Hepatocyte (in vitro differentiated cells): ENCODE data around the gene MTA1. TPM values are rescaled to one million over a fixed set of nuclear protein-coding genes. Genes with fewer than 3 reads are reported as not detected.

ENCODE experiments used
- DNase-seq: peaks from one replicate; pipeline ENCODE4 v3.0.0-alpha.2; 2016; ENCODE audit warnings: low spot score
- H2AFZ ChIP-seq: fragments of 200-600 bp; sonication (generic); 2 replicates; pipeline ENCODE4 v1.6.0; 2016; ENCODE audit warnings: antibody characterized with exemption, mild to moderate bottlenecking
- H3K27ac ChIP-seq: fragments of 200-600 bp; sonication (generic); 2 replicates; pipeline ENCODE4 v1.5.1; 2016; ENCODE audit warnings: mild to moderate bottlenecking
- H3K27me3 ChIP-seq: fragments of 200-600 bp; sonication (generic); 2 replicates; pipeline ENCODE4 v1.6.1; 2016
- H3K36me3 ChIP-seq: fragments of 200-600 bp; sonication (generic); replicated peaks from 2 replicates; pipeline ENCODE4 v1.5.1; 2016; ENCODE audit warnings: low read depth; ENCODE audit not compliant: insufficient read depth
- H3K4me1 ChIP-seq: fragments of 200-600 bp; sonication (generic); 2 replicates; pipeline ENCODE4 v1.5.1; 2016; ENCODE audit warnings: mild to moderate bottlenecking, moderate library complexity; ENCODE audit not compliant: insufficient read depth
- H3K4me2 ChIP-seq: fragments of 200-600 bp; sonication (generic); 2 replicates; pipeline ENCODE4 v1.6.0; 2016
- H3K4me3 ChIP-seq: fragments of 200-600 bp; sonication (generic); 2 replicates; pipeline ENCODE4 v1.5.1; 2016; ENCODE audit warnings: mild to moderate bottlenecking
- H3K79me2 ChIP-seq: fragments of 200-600 bp; sonication (generic); 2 replicates; pipeline ENCODE4 v1.6.0; 2017; ENCODE audit warnings: mild to moderate bottlenecking
- H3K9me2 ChIP-seq: fragments of 200-600 bp; sonication (generic); replicated peaks from 2 replicates; pipeline ENCODE4 v1.6.0; 2017; ENCODE audit warnings: mild to moderate bottlenecking; ENCODE audit not compliant: insufficient read depth
- H3K9me3 ChIP-seq: fragments of 200-600 bp; sonication (generic); 2 replicates; pipeline ENCODE4 v1.5.1; 2016; ENCODE audit warnings: low read depth, mild to moderate bottlenecking
- H4K20me1 ChIP-seq: fragments of 200-600 bp; sonication (generic); 2 replicates; pipeline ENCODE4 v1.6.0; 2016; ENCODE audit warnings: mild to moderate bottlenecking; ENCODE audit not compliant: insufficient read depth, poor library complexity, severe bottlenecking
- CTCF ChIP-seq: fragments of 200-600 bp; sonication (generic); IDR thresholded peaks from 2 replicates; pipeline ENCODE4 v1.5.1; 2016; ENCODE audit warnings: antibody characterized with exemption, mild to moderate bottlenecking; ENCODE audit not compliant: poor library complexity
- EZH2 ChIP-seq: fragments of 200-600 bp; sonication (generic); IDR thresholded peaks from 2 replicates; pipeline ENCODE4 v1.6.1; 2016; ENCODE audit warnings: antibody characterized with exemption, mild to moderate bottlenecking, borderline replicate concordance
- EZH2phosphoT487 ChIP-seq: fragments of 200-600 bp; sonication (generic); IDR thresholded peaks from one replicate; pipeline ENCODE4 v1.6.1; 2018; ENCODE audit warnings: antibody characterized with exemption, mild to moderate bottlenecking, low read depth, moderate library complexity; ENCODE audit not compliant: unreplicated experiment, severe bottlenecking
- WGBS: methylation state at CpG from one replicate; pipeline ENCODE4 v1.1.6; 2016; ENCODE audit warnings: low lambda C conversion rate; ENCODE audit errors: missing lambda C conversion rate; 5-methylcytosine and 5-hydroxymethylcytosine counted together
- polyA plus RNA-seq: library from polyadenylated mRNA; unstranded; fragments of >200 nt; fragmentation: Nextera tagmentation; extraction: Ambion mirVana; gene quantifications from 2 replicates; pipeline ENCODE4 v1.2.1, GENCODE V29; 2016
- total RNA-seq: library from RNA; depleted of rRNA; stranded (reverse); fragments of >200 nt; gene quantifications from 2 replicates; pipeline ENCODE4 v1.2.3, GENCODE V29; 2014

MTA1 gene
- total and polyA plus RNA-seq, 2 experiments from 2014 or later = 48.1 to 52.7 TPM

- Histone ChIP-seq H3K9me3 (no peaks in the 10 kb centered on the region), H3K27me3 (no peaks in the 10 kb centered on the region), H3K36me3 (no peaks in the 10 kb centered on the region), H4K20me1 (no peaks in the 10 kb centered on the region), H3K9me2 (no peaks in the 10 kb centered on the region), H3K79me2 (no peaks in the 10 kb centered on the region), H3K27ac (no peak overlapping the region), H3K4me2 (no peak overlapping the region), H3K4me3 (no peak overlapping the region), H2AFZ (no peak overlapping the region), H3K4me1 (no peaks in the 10 kb centered on the region)
- 94% methylated on average over 25 of the region's 25 CpGs for WGBS
- DNase-seq = no peak
- TF ChIP-seq CTCF = no peak
These were observed 31.3 kb upstream of the MTA1 start for GRCh38 chr14:105388110-105388951.

- H3K27me3 ChIP-seq = no peaks in the 10 kb centered on the region
- no peaks in the 10 kb centered on the region for H4K20me1 ChIP-seq
- no peak for DNase-seq
- H3K36me3 ChIP-seq = no peaks in the 10 kb centered on the region
- H3K4me3 ChIP-seq = no peak overlapping the region
- H3K79me2 ChIP-seq = no peaks in the 10 kb centered on the region
- 96% methylated on average over 12 of the region's 16 CpGs for WGBS
- no peak overlapping the region for H3K4me2 ChIP-seq
- H3K9me2 ChIP-seq = no peaks in the 10 kb centered on the region
- no peak overlapping the region for H2AFZ ChIP-seq
- no peaks in the 10 kb centered on the region for H3K9me3 ChIP-seq
- H3K4me1 ChIP-seq = no peaks in the 10 kb centered on the region
- no peak overlapping the region for H3K27ac ChIP-seq
- TF ChIP-seq EZH2 (no peak), CTCF (no peak), EZH2phosphoT487 (no peak)
These were observed 30.7 kb upstream of the MTA1 start for GRCh38 chr14:105388976-105389375.

- no peaks in the 10 kb centered on the region for H3K9me2 ChIP-seq
- no peak overlapping the region for H3K27ac ChIP-seq
- H3K9me3 ChIP-seq = no peaks in the 10 kb centered on the region
- no peak overlapping the region for H2AFZ ChIP-seq
- no peak for DNase-seq
- TF ChIP-seq EZH2 (no peak), CTCF (no peak), EZH2phosphoT487 (no peak)
- no peaks in the 10 kb centered on the region for H3K79me2 ChIP-seq
- H4K20me1 ChIP-seq = no peaks in the 10 kb centered on the region
- H3K4me2 ChIP-seq = no peak overlapping the region
- H3K36me3 ChIP-seq = no peaks in the 10 kb centered on the region
- no peak overlapping the region for H3K4me3 ChIP-seq
- 81% methylated on average over 10 of the region's 12 CpGs for WGBS
- H3K4me1 ChIP-seq = no peaks in the 10 kb centered on the region
- no peaks in the 10 kb centered on the region for H3K27me3 ChIP-seq
These were observed 30.1 kb upstream of the MTA1 start for GRCh38 chr14:105389534-105389933.
